ENCODE results near the gene GBX2. TPM values are rescaled to one million over a fixed set of nuclear protein-coding genes. Genes with fewer than 3 reads are reported as not detected.

Gene GBX2
- total RNA-seq, 2 donors from 2014 or later: not detected

GRCh38 chr2:236133410-236134012, 34.7 kb downstream of the GBX2 start:
- Histone ChIP-seq H3K4me1 (no peaks in the 10 kb centered on the region), H3K36me3 (no peaks in the 10 kb centered on the region), H3K27ac (no peak overlapping the region), H3K4me3 (no peak overlapping the region), H3K9me3 (no peaks in the 10 kb centered on the region), H3K27me3 (no peaks in the 10 kb centered on the region)
- TF ChIP-seq CTCF (IDR thresholded peaks at IDR 0.05): no peak
- no peak for DNase-seq (ENCODE audit: low spot score)

- no peaks in the 10 kb centered on the region for H3K36me3 ChIP-seq
- H3K27ac ChIP-seq: no peak overlapping the region
- H3K27me3 ChIP-seq: no peaks in the 10 kb centered on the region
- H3K4me1 ChIP-seq: no peaks in the 10 kb centered on the region
- TF ChIP-seq CTCF (IDR thresholded peaks at IDR 0.05): no peak
- DNase-seq (ENCODE audit: low spot score): no peak
- H3K4me3 ChIP-seq: no peak overlapping the region
- no peaks in the 10 kb centered on the region for H3K9me3 ChIP-seq
These were observed 37.0 kb downstream of the GBX2 start for GRCh38 chr2:236131073-236131692.

GRCh38 chr2:236130349-236130998, 37.7 kb downstream of the GBX2 start:
- TF ChIP-seq CTCF (IDR thresholded peaks at IDR 0.05): no peak
- Histone ChIP-seq H3K4me1 (no peaks in the 10 kb centered on the region), H3K36me3 (no peaks in the 10 kb centered on the region), H3K27ac (no peak overlapping the region), H3K9me3 (no peaks in the 10 kb centered on the region), H3K27me3 (no peaks in the 10 kb centered on the region), H3K4me3 (no peak overlapping the region)
- no peak for DNase-seq (ENCODE audit: low spot score)

- DNase-seq (ENCODE audit: low spot score): no peak
These were observed 38.3 kb downstream of the GBX2 start for GRCh38 chr2:236129935-236130334.

GRCh38 chr2:236128321-236128720, 39.9 kb downstream of the GBX2 start:
- Histone ChIP-seq H3K27ac (no peak overlapping the region), H3K36me3 (no peaks in the 10 kb centered on the region), H3K9me3 (no peaks in the 10 kb centered on the region), H3K4me1 (no peaks in the 10 kb centered on the region), H3K27me3 (no peaks in the 10 kb centered on the region), H3K4me3 (no peak overlapping the region)
- TF ChIP-seq CTCF (IDR thresholded peaks at IDR 0.05): no peak
- DNase-seq (ENCODE audit: low spot score): no peak

More at GRCh38 chr2:236129935-236130334, 38.3 kb downstream of the GBX2 start:
- no peaks in the 10 kb centered on the region for H3K4me1 ChIP-seq
- no peak for TF ChIP-seq CTCF (IDR thresholded peaks at IDR 0.05)
- H3K4me3 ChIP-seq: no peak overlapping the region
- H3K27me3 ChIP-seq: no peaks in the 10 kb centered on the region
- no peaks in the 10 kb centered on the region for H3K36me3 ChIP-seq
- H3K27ac ChIP-seq: no peak overlapping the region
- no peaks in the 10 kb centered on the region for H3K9me3 ChIP-seq

Measured in right atrium auricular region (tissue), 2 donors.